Thoracic aorta (tissue), 2 donors: Measurements from ENCODE around the gene LAMA5. TPM values are rescaled to one million over a fixed set of nuclear protein-coding genes. Genes with fewer than 3 reads are reported as not detected.
A peak's percentile ranks its signal among the peaks of the same experiment; 100 is the strongest.

Source experiments
- ATAC-seq: fragments of 150-250 bp; one replicate; pipeline ENCODE4 v1.8.0; 2017; ENCODE audit warnings: low read depth; ENCODE audit not compliant: insufficient number of reproducible peaks, low FRiP score
- DNase-seq: peaks from one replicate; pipeline ENCODE4 v3.0.0-alpha.2; 2020; ENCODE audit warnings: low spot score
- H3K27ac ChIP-seq, 2 donors: fragments of 200-600 bp; sonication (generic); 1 replicate in 1 of 2; 2 replicates in 1 of 2; pipeline ENCODE4 v1.5.1; 2016; ENCODE audit warnings: mild to moderate bottlenecking in 2 of 2, moderate library complexity in 2 of 2
- H3K27me3 ChIP-seq: fragments of 200-600 bp; sonication (generic); replicated peaks from 2 replicates; pipeline ENCODE4 v1.6.0; 2016; ENCODE audit warnings: mild to moderate bottlenecking; ENCODE audit not compliant: insufficient read depth
- H3K36me3 ChIP-seq: fragments of 200-600 bp; sonication (generic); one replicate; pipeline ENCODE4 v1.5.1; 2016
- H3K4me1 ChIP-seq, 2 donors: fragments of 200-600 bp; sonication (generic); 1 replicate in 1 of 2; 2 replicates in 1 of 2; pipeline versions ENCODE4 v1.5.1 to v1.6.0; 2016; ENCODE audit warnings: low read depth in 2 of 2, mild to moderate bottlenecking in 1 of 2; ENCODE audit not compliant: control insufficient read depth in 1 of 2
- H3K4me3 ChIP-seq: fragments of 200-600 bp; sonication (generic); 2 replicates; pipeline ENCODE4 v1.5.1; 2016; ENCODE audit warnings: mild to moderate bottlenecking
- H3K9me3 ChIP-seq: fragments of 200-600 bp; sonication (generic); 2 replicates; pipeline ENCODE4 v1.5.1; 2016
- CTCF ChIP-seq: fragments of 200-600 bp; sonication (generic); IDR thresholded peaks from one replicate; pipeline ENCODE4 v1.5.1; 2019; ENCODE audit warnings: antibody characterized with exemption
- total RNA-seq, 2 donors: library from RNA; depleted of rRNA; stranded (reverse); fragments of >200 nt; gene quantifications; one replicate each; pipeline versions ENCODE4 v1.1.0 to v1.2.3, GENCODE V29; 2016

Gene LAMA5
- total RNA-seq, 2 donors from 2014 or later: 289 to 333 TPM

DNA sequence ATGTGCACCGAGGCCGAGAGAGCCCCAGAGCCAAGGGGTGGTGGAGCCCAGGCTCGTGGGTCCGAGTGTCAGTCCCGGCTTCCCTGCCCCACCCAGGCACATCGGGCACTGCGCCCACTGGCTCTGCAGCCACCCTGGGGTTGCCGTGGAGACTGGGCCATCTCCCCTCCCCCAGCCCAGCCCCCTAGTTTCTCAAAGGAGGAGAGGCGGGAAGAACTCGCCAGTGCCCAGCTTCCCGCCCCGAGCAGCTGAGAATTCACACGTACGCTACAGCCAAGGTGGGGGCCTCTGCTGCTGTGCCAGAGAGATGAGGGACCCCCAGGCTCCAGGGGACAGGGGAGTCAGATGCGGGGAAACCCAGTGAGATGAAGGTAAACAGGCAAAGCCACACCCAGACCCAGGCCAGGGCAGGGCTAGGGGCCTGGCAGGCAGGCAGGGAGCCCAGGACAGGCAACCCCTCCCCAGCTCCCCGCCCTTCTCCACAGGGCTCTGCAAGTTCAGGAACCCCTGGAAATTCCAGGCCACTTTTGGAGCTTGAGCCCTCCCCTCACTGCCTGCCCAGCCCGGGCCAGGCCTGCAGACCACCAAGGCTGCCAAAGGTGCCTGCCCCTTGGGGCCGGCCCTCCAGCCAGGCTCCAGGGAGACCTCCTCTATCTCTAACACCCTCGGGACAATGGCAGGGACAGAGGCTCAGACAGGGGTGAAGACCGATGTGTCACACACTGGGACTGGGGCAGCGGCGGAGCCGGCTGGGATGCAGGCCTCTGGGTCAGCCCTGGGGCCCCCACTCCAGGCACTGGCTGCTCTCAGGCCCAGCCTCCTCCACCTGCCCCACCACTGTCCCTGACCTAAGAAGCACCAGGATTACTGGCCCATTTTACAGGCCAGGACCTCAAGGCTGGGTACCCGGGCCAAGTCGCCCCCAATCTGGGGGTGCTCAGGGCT lies 6.0 kb downstream of the LAMA5 start:
- Histone ChIP-seq H3K9me3 (no peaks in the 10 kb centered on the region), H3K27ac (peak overlapping the region; percentile 40 to 95), H3K4me3 (no peak overlapping the region), H3K27me3 (no peaks in the 10 kb centered on the region), H3K4me1 (peaks cover 69 to 95% of the 10 kb centered on the region in 2 donors), H3K36me3 (no peaks in the 10 kb centered on the region)
- no peak for TF ChIP-seq CTCF
- no peak for ATAC-seq
- DNase-seq: no peak

DNA sequence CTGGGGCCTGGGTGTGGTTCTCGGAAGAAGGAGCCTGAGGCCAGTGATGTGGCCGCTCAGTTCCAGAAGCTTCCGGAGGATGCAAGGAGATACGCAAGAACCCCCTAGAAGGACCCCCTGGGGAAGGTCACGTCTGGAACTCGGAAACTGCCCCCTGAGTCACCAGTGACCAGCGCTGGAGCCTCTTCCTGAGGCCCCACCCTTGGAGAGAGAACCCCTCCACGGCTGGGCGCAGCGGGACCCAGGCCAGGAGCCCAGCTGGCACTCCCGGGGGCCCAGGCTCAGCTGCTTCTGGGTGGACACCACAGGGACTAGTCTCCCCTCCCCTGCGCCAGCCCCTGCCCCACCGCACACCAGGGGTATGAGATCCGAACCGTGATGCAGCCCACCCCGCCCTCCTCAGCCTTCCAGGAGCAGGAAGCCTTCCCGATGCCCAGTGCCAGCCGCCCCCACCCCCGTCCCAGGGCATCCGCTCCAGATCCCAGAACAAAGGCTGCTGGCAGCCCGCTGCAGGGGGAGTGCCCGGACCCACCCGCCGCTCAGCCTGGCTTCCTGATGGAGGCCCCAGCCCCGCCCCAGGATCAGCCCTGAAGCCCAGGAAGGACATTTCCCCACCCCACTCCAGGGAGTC lies 7.5 kb downstream of the LAMA5 start:
- H3K27ac ChIP-seq: peak overlapping the region; percentile 94 to 100
- H3K27me3 ChIP-seq: no peaks in the 10 kb centered on the region
- TF ChIP-seq CTCF: no peak
- no peaks in the 10 kb centered on the region for H3K36me3 ChIP-seq
- peaks cover 84 to 95% of the 10 kb centered on the region in 2 donors for H3K4me1 ChIP-seq
- H3K4me3 ChIP-seq: peak overlapping the region; percentile 12
- DNase-seq (no peak), ATAC-seq (no peak)
- no peaks in the 10 kb centered on the region for H3K9me3 ChIP-seq

GRCh38 chr20:62359043-62359490 lies 8.0 kb downstream of the LAMA5 start:
- DNase-seq (no peak), ATAC-seq (no peak)
- H3K27me3 ChIP-seq: no peaks in the 10 kb centered on the region
- TF ChIP-seq CTCF: no peak
- H3K27ac ChIP-seq: peak overlapping the region; percentile 94 to 100
- no peaks in the 10 kb centered on the region for H3K9me3 ChIP-seq
- H3K36me3 ChIP-seq: no peaks in the 10 kb centered on the region
- peaks cover 82 to 95% of the 10 kb centered on the region in 2 donors for H3K4me1 ChIP-seq
- peak overlapping the region; percentile 12 for H3K4me3 ChIP-seq

GRCh38 chr20:62358171-62359042 lies 8.7 kb downstream of the LAMA5 start:
- DNase-seq: no peak
- Histone ChIP-seq H3K36me3 (no peaks in the 10 kb centered on the region), H3K9me3 (no peaks in the 10 kb centered on the region), H3K4me1 (peaks cover 82 to 95% of the 10 kb centered on the region in 2 donors), H3K4me3 (peak overlapping the region; percentile 69), H3K27ac (peak overlapping the region; percentile 94 to 100), H3K27me3 (no peaks in the 10 kb centered on the region)
- no peak for ATAC-seq
- no peak for TF ChIP-seq CTCF
